Stimulated activated CD4-positive, alpha-beta T cell treated with anti-CD3 and anti-CD28 coated beads, Interleukin-4, amount 100 ng/mL, for 1 hour (primary cell): ENCODE measurements around the gene KRTAP9-8.
"Not testable (repeated sequence)": the region's sequence is repeated elsewhere in the genome, so short reads cannot be mapped to it uniquely, and the experiment has no call there.

ENCODE experiments used
- DNase-seq: peaks from one replicate; pipeline ENCODE4 v3.0.0-alpha.2; 2020

KRTAP9-8 gene

DNA sequence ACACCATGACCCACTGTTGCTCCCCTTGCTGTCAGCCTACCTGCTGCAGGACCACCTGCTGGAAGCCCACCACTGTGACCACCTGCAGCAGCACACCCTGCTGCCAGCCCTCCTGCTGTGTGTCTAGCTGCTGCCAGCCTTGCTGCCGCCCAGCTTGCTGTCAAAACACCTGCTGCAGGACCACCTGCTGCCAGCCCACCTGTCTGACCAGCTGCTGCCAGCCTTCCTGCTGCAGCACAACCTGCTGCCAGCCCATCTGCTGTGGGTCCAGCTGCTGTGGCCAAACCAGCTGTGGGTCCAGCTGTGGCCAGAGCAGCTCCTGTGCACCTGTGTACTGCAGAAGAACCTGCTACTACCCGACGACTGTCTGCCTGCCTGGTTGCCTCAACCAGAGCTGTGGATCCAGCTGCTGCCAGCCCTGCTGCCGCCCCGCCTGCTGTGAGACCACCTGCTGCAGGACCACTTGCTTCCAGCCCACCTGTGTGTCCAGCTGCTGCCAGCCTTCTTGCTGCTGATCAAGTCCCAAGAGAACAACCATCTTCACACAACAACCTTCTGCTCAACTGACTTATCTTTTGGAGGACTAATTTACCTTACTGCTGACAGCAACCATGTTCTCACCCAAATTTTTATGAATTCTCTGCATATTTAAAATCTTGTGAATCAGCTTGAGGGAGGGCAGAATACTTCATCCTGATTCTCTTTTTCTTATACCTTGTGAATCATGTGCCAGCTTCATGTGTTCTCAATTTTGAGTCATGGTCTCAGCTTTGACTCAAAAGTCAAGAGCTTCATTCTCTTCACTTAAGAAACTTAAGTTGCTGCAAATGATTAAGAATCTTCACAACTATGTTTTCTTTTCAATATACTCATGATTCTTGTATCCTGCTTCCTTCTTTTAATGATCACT lies 17.8 kb downstream of the KRTAP9-8 start, which contains the start of gene KRTAP9-9:
TSS of gene KRTAP9-9 (plus strand) at position 4 of the 910 bp plus-strand sequence.
- DNase-seq: not testable (repeated sequence)

DNA sequence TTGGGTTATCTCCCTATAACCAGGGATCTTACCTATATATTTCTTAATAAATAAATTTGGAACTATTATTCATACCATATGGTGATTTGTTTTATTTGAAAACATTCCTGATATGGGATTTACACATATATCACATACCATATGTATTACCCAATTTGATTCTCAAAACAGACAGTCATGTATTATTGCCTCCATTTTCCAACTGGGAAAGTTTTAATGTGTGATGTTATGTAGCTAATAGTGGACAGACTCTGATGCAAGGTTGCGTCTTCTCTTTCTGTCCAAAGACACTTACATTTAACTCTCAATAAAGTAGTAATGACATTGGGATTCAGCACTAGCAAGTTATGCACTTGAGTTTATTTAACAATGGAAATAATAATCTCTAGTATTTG lies 18.5 kb downstream of the KRTAP9-8 start:
- DNase-seq: no peak

DNA sequence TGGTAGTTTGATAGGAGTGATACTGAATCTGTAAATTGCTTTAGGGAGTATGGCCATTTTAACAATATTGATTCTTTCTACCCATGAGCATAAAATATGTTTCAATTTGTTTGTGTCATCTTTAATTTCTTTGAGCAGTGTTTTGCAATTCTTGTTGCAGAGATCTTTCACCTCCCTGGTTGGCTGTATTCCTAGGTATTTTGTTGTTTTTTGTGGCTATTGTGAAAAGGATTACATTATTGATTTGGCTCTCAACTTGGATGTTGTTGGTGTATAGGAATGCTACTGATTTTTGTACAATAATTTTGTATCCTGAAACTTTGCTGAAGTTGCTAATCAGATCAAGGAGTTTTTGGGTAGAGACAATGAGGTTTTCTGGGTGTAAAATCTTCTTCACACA lies 20.6 kb downstream of the KRTAP9-8 start:
- DNase-seq: no peak

GRCh38 chr17:41263212-41263611 lies 25.4 kb downstream of the KRTAP9-8 start:
- no peak for DNase-seq

DNA sequence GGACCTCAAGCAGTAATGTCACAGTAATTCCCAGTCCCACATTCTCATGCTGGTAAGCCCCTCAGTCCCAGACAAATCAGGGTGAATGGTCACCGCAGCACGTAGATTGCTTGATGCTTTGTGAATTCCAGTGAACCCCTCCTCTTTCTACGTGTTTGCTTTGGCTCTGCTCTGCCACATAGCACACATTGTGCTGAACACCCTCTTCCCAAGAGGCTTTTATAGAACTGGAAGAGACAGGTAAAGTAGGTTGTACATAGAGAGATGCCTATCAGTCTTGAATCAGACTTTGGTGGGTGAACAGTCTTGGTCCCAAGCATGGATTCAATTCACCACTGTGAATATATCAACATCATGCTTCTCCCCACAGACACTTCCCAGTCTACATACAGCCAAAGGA lies 26.8 kb downstream of the KRTAP9-8 start:
- DNase-seq: no peak

DNA sequence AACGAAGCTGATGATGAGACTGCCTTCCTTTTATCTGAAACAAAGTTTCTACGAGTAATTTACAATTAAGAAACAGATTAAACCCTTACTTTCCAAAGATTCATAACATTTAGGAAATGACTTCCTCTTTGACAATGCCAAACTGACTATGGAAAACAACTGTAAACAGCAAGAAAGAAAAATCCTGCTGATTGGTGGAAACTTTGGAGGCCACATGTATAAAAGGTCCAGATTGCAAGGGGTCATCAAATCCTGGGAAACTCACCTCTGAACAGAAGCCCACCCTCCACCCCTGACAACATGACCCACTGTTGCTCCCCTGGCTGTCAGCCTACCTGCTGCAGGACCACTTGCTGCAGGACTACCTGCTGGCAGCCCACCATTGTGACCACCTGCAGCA lies 27.3 kb downstream of the KRTAP9-8 start, which contains the start of gene KRTAP9-6:
TSS of gene KRTAP9-6 (plus strand) at position 301 of the 400 bp plus-strand sequence. CDS start at position 301, 0 bp downstream.
- DNase-seq: no peak

GRCh38 chr17:41267711-41268110 lies 29.9 kb downstream of the KRTAP9-8 start:
- DNase-seq: no peak

DNA sequence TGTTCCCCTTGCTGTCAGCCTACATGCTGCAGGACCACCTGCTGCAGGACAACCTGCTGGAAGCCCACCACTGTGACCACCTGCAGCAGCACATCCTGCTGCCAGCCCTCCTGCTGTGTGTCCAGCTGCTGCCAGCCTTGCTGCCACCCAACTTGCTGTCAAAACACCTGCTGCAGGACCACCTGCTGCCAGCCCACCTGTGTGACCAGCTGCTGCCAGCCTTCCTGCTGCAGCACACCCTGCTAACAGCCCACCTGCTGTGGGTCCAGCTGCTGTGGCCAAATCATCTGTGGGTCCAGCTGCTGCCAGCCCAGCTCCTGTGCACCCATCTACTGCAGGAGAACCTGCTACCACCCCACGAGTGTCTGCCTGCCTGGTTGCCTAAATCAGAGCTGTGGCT lies 33.5 kb downstream of the KRTAP9-8 start:
- DNase-seq: not testable (repeated sequence)

- no peak for DNase-seq
Measured at GRCh38 chr17:41271858-41272257, 34.1 kb downstream of the KRTAP9-8 start.

DNA sequence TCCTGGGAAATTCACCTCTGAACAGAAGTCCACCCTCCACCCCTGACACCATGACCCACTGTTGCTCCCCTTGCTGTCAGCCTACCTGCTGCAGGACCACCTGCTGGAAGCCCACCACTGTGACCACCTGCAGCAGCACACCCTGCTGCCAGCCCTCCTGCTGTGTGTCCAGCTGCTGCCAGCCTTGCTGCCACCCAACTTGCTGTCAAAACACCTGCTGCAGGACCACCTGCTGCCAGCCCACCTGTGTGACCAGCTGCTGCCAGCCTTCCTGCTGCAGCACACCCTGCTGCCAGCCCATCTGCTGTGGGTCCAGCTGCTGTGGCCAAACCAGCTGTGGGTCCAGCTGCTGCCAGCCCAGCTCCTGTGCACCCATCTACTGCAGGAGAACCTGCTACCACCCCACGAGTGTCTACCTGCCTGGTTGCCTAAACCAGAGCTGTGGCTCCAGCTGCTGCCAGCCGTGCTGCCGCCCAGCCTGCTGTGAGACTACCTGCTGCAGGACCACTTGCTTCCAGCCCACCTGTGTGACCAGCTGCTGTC lies 37.9 kb downstream of the KRTAP9-8 start, which contains the start of gene KRTAP9-7:
TSS of gene KRTAP9-7 (plus strand) at position 51 of the 543 bp plus-strand sequence. CDS start at position 51, 0 bp downstream.
- not testable (repeated sequence) for DNase-seq

- no peak for DNase-seq
Measured at GRCh38 chr17:41278176-41278955, 40.6 kb downstream of the KRTAP9-8 start.

DNA sequence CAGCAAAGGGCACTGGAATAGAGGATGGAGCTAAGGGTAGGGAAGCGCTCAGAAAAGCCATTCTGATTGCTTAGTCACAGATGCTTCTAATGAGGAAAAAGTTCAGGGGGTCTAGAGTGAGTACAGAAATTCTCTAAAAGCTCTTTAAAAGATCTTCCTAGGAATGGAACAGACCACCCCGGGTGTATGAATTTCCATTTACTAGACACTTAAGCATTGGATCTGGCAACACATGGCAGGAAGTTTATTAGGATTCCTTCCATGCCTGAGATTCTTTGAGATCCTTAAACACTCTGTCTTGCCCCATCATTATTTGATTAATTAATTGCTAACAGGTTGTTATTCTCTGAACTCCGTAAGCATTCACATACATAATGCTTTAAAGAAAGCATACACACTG lies 46.2 kb downstream of the KRTAP9-8 start:
- no peak for DNase-seq

GRCh38 chr17:41284546-41284945 lies 46.7 kb downstream of the KRTAP9-8 start:
- no peak for DNase-seq

DNA sequence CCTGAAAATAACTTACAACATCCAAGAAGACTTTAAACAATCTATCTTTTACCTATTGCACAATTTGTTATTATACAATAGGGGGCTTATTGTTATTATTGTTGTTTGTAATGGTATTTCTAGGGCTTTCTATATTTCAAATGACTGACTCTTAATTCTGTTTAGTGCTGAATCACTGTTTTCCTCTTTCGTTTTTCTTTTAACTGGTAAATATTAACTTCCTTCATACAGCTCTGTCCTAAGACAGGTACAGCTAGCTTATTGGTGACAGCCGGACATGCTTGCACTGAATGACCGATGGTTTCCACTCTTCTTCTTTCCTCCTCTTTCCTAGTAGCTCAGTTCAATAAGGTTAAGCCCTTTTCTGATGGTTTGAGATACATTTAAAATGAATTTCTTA lies 49.3 kb downstream of the KRTAP9-8 start:
- no peak for DNase-seq
